ENCODE measurements around the gene JAK1. TPM values are rescaled to one million over a fixed set of nuclear protein-coding genes. Genes with fewer than 3 reads are reported as not detected.

JAK1 gene
- total RNA-seq, 4 donors from 2014 or later = 52.9 to 169 (median 126) TPM

GRCh38 chr1:64875101-64875500, 91.2 kb downstream of the JAK1 start:
- Histone ChIP-seq H3K4me1 (peaks cover 0 to 2% (median 0%) of the 10 kb centered on the region in 4 donors), H3K9me3 (no peaks in the 10 kb centered on the region), H3K27me3 (no peaks in the 10 kb centered on the region), H3K27ac (no peak overlapping the region), H3K36me3 (peaks cover 0 to 46% (median 9%) of the 10 kb centered on the region in 4 donors), H3K4me3 (no peak overlapping the region)
- no peak for TF ChIP-seq EP300 (IDR thresholded peaks at IDR 0.05; ENCODE audit: low read depth)
- no peak for TF ChIP-seq POLR2A (IDR thresholded peaks at IDR 0.05)
- TF ChIP-seq POLR2AphosphoS5 (IDR thresholded peaks at IDR 0.05) = no peak
- TF ChIP-seq CTCF (IDR thresholded peaks at IDR 0.05) = no peak
- DNase-seq = no peak
- intact Hi-C loops (cut with DNase I; ENCODE audit: low total_unique reads) (no loop called here), in situ Hi-C loops (cut with MboI; ENCODE audit: low pct_ligation_motif_present in 1 of 4, low pct_unique_long_range_greater_than_20kb in 1 of 4, low sequenced_read_pairs in 3 of 4) (no loop called here)
- whole genome bisulfite sequencing, 2 donors (ENCODE audit: low coverage in 1 of 2) = 72 to 88% methylated on average over 3 to 10 of the region's 10 CpGs

GRCh38 chr1:64874666-64875065, 91.7 kb downstream of the JAK1 start:
- Histone ChIP-seq H3K27ac (no peak overlapping the region), H3K4me3 (no peak overlapping the region), H3K27me3 (no peaks in the 10 kb centered on the region), H3K9me3 (no peaks in the 10 kb centered on the region), H3K4me1 (no peaks in the 10 kb centered on the region), H3K36me3 (peaks cover 0 to 46% (median 9%) of the 10 kb centered on the region in 4 donors)
- in situ Hi-C loops (cut with MboI; ENCODE audit: low pct_ligation_motif_present in 1 of 4, low pct_unique_long_range_greater_than_20kb in 1 of 4, low sequenced_read_pairs in 3 of 4) = loop anchor here in 3 of 4 donors (25.0 kb wide), 3 partner anchors 88 to 813 kb away; partner anchors contain the start of gene JAK1 (in 1 of the 3)
- TF ChIP-seq EP300 (IDR thresholded peaks at IDR 0.05; ENCODE audit: low read depth) = no peak
- TF ChIP-seq CTCF (IDR thresholded peaks at IDR 0.05) = no peak
- TF ChIP-seq POLR2AphosphoS5 (IDR thresholded peaks at IDR 0.05) = no peak
- no peak for TF ChIP-seq POLR2A (IDR thresholded peaks at IDR 0.05)
- WGBS, 2 donors (ENCODE audit: low coverage in 1 of 2) = 87 to 92% methylated on average over 2 to 3 of the region's 3 CpGs
- intact Hi-C loops (cut with DNase I; ENCODE audit: low total_unique reads) = no loop called here
- DNase-seq = no peak

- in situ Hi-C loops (cut with MboI; ENCODE audit: low pct_ligation_motif_present in 1 of 4, low pct_unique_long_range_greater_than_20kb in 1 of 4, low sequenced_read_pairs in 3 of 4) = loop anchor here in 3 of 4 donors (25.0 kb wide), 3 partner anchors 89 to 814 kb away; partner anchors contain the start of gene JAK1 (in 1 of the 3)
- Histone ChIP-seq H3K4me3 (no peak overlapping the region), H3K27ac (no peak overlapping the region), H3K9me3 (no peaks in the 10 kb centered on the region), H3K36me3 (peaks cover 0 to 50% (median 9%) of the 10 kb centered on the region in 4 donors), H3K27me3 (no peaks in the 10 kb centered on the region), H3K4me1 (no peaks in the 10 kb centered on the region)
- DNase-seq = no peak
- TF ChIP-seq POLR2A (IDR thresholded peaks at IDR 0.05) (no peak), CTCF (IDR thresholded peaks at IDR 0.05) (no peak), EP300 (IDR thresholded peaks at IDR 0.05; ENCODE audit: low read depth) (no peak), POLR2AphosphoS5 (IDR thresholded peaks at IDR 0.05) (no peak)
- intact Hi-C loops (cut with DNase I; ENCODE audit: low total_unique reads) = no loop called here
- WGBS, 2 donors (ENCODE audit: low coverage in 1 of 2) = 95 to 97% methylated on average over 7 to 9 of the region's 9 CpGs
Measured at GRCh38 chr1:64873576-64873975, 92.8 kb downstream of the JAK1 start.

- intact Hi-C loops (cut with DNase I; ENCODE audit: low total_unique reads) (no loop called here), in situ Hi-C loops (cut with MboI; ENCODE audit: low pct_ligation_motif_present in 1 of 4, low pct_unique_long_range_greater_than_20kb in 1 of 4, low sequenced_read_pairs in 3 of 4) (loop anchor here in 3 of 4 donors (25.0 kb wide), 3 partner anchors 90 to 815 kb away; partner anchors contain the start of gene JAK1 (in 1 of the 3))
- peaks cover 0 to 45% (median 9%) of the 10 kb centered on the region in 4 donors for H3K36me3 ChIP-seq
- H3K9me3 ChIP-seq = no peaks in the 10 kb centered on the region
- no peak overlapping the region for H3K4me3 ChIP-seq
- H3K4me1 ChIP-seq = no peaks in the 10 kb centered on the region
- no peak overlapping the region for H3K27ac ChIP-seq
- TF ChIP-seq POLR2A (IDR thresholded peaks at IDR 0.05) (no peak), CTCF (IDR thresholded peaks at IDR 0.05) (no peak), EP300 (IDR thresholded peaks at IDR 0.05; ENCODE audit: low read depth) (no peak), POLR2AphosphoS5 (IDR thresholded peaks at IDR 0.05) (no peak)
- DNase-seq = no peak
- 100% methylated on average over 1 of the region's 1 CpG; no CpG with 5 or more reads in 1 of the 2 donors for WGBS, 2 donors (ENCODE audit: low coverage in 1 of 2)
- no peaks in the 10 kb centered on the region for H3K27me3 ChIP-seq
Measured at GRCh38 chr1:64872067-64872466, 94.3 kb downstream of the JAK1 start.
